ENCODE results near the gene THAP9.
"Not testable (repeated sequence)": the region's sequence is repeated elsewhere in the genome, so short reads cannot be mapped to it uniquely, and the experiment has no call there.

The THAP9 gene

DNA sequence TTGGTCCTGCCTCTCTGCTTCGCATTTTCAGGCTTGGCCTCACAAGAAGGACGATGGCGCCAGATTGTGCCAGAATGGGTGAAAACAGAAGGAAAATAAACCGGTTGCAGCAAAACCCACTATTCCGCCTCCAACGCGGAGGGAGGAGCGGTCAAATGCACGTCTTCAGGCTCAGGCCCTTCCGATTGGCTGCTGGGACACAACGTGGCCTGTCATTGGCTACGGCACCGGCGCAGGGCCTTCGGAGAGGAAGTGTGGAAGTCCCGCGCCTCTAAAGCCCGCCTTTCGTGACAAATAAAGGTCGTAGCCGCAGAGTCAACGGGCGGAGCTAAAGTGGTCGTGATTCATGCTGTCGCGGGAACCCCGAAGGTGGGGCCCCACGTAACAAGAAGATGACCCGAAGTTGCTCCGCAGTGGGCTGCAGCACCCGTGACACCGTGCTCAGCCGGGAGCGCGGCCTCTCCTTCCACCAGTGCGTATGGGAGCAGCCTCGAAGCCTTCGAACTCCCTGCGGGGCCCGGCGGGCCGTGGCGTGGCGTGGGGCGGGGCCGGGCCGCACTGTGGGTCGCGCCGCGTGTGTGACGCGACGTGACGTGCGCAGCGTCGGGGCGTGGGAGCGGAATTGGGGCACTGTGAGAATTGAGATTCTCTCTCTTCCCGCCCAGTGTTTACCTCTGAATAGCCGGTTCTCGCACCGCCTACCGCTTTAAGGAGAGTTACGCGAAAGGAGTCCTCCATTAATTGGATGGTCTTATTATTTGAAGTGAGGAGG lies at the start of gene THAP9:
Gene THAP9 (plus strand): TSS at position 325 of the 772 bp plus-strand sequence. CDS start 68 bp downstream, at position 393.
- DNase-seq (ENCODE audit: insufficient read length, low spot score) (peak; percentile 63), FAIRE-seq (peak; percentile 99)

GRCh38 chr4:82851318-82851717 lies 49.2 kb upstream of the THAP9 start:
- FAIRE-seq (no peak), DNase-seq (ENCODE audit: insufficient read length, low spot score) (no peak)

DNA sequence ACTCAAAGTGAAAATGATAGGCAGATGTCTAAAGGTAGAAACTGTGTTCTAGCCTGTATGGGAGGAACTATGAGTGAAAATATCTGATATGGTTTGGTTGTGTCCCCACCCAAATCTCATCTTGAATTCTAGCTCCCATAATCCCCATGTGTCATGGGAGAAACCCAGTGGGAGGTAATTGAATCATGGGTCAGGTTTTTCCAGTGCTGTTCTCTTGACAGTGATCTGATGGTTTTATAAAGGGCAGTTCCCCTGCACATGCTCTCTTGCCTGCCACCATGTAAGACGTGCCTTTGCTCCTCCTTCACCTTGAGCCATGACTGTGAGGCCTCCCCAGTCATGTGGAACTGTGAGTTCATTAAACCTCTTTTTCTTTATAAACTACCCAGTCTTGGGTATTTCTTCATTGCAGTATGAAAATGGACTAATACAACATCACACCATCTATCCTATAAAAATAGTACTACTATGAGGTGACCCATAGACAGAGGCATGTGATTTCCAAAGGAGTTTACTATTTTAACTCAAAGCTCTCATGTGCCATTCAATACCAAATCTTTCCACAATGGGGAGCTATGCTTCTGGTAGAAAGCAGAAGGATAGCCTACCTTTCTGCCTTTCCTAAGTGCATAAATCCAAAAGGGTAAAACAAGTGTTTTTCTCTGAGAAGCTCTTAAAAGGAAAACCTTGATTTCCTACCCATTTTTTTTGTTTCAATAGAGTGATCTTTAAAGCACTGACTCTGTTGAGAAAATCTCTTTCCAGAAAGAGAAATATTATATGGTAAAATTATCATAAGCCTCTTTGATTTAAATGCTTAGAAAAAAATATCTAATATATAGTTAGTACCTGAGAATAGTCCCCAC lies 48.4 kb upstream of the THAP9 start:
- DNase-seq (ENCODE audit: insufficient read length, low spot score) = no peak

GRCh38 chr4:82852751-82853285 lies 47.7 kb upstream of the THAP9 start:
- DNase-seq (ENCODE audit: insufficient read length, low spot score) (no peak), FAIRE-seq (peak; percentile 26)

More for the DNA sequence above, 48.4 kb upstream of the THAP9 start:
- no peak for FAIRE-seq

DNA sequence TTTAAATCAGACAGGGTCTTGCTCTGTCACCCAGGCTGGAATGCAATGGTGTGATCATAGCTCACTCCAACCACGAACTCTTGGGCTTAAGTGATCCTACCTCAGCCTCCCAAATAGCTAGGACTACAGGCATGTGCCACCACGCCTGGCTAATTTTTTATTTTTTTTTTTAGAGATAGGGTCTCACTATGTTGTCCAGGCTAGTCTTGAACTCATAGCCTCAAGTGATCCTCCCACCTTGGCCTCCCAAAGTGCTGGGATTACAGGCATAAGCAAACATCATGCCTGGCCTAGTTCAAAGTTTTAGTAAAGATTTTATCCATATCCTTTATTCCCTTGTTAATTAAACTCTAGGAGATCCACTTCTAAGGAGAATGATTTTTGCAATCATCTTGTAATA lies 40.0 kb upstream of the THAP9 start:
- not testable (repeated sequence) for FAIRE-seq

GRCh38 chr4:82861529-82861928 lies 39.0 kb upstream of the THAP9 start:
- DNase-seq (ENCODE audit: insufficient read length, low spot score) (no peak), FAIRE-seq (no peak)

More for the DNA sequence above, 40.0 kb upstream of the THAP9 start:
- DNase-seq (ENCODE audit: insufficient read length, low spot score) = not testable (repeated sequence)

GRCh38 chr4:82864336-82864979 lies 36.1 kb upstream of the THAP9 start:
- DNase-seq (ENCODE audit: insufficient read length, low spot score) (no peak), FAIRE-seq (peak; percentile 11)

DNA sequence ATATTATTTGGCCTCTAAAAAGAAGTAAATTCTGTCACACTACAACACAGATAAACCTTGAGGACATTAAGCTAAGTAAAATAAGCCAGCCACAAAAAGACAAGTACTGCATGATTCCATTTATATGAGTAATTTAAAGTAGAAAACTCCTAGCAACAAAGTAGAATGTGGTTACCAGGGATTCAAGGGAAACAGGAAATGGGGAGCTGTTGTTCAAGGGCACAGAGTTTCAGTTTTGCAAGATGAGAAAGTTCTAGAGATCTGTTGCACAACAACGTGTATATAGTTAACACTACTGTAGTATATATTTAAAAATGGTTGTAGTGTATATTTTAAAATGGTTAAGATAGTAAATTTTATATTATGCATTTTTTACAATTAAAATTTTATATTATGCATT lies 34.9 kb upstream of the THAP9 start:
- DNase-seq (ENCODE audit: insufficient read length, low spot score) (no peak), FAIRE-seq (peak; percentile 14)

- not testable (repeated sequence) for FAIRE-seq; DNase-seq (ENCODE audit: insufficient read length, low spot score)
Measured at GRCh38 chr4:82866033-82866432, 34.5 kb upstream of the THAP9 start.

DNA sequence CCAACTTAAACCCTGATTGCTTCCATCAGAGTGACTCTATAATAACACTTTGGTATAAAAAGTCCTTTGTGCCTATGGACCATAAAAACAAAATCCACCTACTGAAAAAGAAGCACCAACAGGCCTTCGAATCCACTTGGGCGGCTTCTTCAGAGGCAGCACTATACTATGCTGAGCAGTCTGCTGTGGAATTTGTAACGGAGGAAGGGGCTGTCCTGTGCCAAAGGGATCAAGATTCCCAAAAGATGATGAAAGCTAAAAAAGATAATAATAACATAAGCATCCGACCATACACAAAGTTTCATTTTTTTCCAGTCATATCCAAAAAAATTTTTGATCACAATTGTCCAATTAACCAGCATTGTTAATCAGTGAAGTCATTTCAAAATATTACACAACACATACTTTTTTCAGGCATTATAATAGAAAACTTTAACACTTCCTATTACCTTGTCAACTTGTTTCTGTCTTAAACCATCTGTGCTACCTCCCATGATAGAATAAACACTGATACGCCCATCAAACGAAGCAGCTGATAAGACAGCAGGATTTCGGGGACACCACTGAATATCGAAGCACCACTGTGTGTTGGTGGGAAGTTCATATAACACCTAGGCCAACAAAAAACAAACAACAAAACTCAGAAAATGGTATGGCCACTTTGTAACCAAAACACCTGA lies 33.7 kb upstream of the THAP9 start:
- FAIRE-seq = no peak
- DNase-seq (ENCODE audit: insufficient read length, low spot score) = no peak

DNA sequence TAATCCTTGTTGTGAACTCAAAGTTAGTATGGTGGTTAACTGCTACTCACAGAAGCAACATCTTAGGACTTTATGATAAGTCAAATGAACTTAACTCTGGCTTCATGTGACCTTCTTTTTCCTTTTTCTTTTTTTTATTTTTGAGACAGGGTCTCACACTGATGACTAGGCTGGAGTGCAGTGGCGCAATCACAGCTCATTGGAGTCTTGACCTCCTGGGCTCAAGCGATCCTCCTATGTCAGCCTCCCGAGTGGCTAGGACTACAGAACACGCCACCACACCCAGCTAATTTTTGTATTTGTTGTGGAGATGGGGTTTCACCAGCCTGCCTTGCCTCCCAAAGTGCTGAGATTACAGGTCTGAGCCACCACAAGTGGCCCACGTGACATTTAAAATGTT lies 32.0 kb upstream of the THAP9 start:
- DNase-seq (ENCODE audit: insufficient read length, low spot score) (no peak), FAIRE-seq (no peak)

DNA sequence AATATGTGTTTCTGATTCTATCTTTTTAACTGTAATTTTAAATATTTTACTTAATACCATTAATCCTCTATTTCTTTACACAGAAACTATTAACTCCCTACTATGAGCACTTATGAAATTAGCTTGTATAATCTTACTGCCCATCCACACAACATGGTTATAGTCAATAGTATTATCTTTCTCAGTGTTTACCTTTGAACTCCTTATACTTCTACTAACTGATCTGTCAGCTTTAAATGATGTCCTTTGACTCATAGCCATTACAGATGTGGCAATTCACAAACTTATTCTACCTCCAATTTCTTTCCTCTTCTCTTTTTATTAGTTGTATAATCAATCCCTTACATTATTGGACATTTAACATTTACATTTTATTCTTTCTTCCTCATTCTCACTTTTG lies 15.1 kb upstream of the THAP9 start:
- FAIRE-seq (no peak), DNase-seq (ENCODE audit: insufficient read length, low spot score) (no peak)

- peak; percentile 35 for FAIRE-seq
- DNase-seq (ENCODE audit: insufficient read length, low spot score) = no peak
Measured at GRCh38 chr4:82886147-82886942, 14.2 kb upstream of the THAP9 start.

- no peak for FAIRE-seq
- no peak for DNase-seq (ENCODE audit: insufficient read length, low spot score)
Measured at GRCh38 chr4:82889287-82889686, 11.2 kb upstream of the THAP9 start.

- FAIRE-seq = peak; percentile 49
- no peak for DNase-seq (ENCODE audit: insufficient read length, low spot score)
Measured at GRCh38 chr4:82890528-82890900, 10.0 kb upstream of the THAP9 start.

GRCh38 chr4:82890901-82891706 lies 9.4 kb upstream of the THAP9 start, which contains the start of gene SEC31A:
TSS of gene SEC31A (minus strand) at chr4:82891153. CDS start at chr4:82881936, 9,217 bp downstream.
- DNase-seq (ENCODE audit: insufficient read length, low spot score) = peak; percentile 53
- peak; percentile 77 for FAIRE-seq

GRCh38 chr4:82891707-82892466 lies 8.6 kb upstream of the THAP9 start:
- DNase-seq (ENCODE audit: insufficient read length, low spot score) (no peak), FAIRE-seq (peak; percentile 66)

DNA sequence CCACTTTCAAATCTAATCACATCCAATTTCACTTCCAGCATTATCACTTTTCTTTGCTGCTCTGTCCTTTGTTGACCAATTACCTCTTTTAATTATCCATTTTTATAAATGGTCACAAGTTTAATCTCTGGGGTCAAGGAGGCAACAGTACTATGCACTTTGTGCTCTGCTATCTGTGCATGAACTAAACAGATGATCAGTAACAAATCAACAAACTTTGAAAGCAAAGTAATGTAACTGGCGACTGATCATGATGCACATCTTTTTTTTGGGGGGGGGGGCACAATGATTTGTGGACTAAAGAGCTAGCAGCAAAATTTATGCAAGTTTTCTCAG lies 8.1 kb upstream of the THAP9 start:
- no peak for FAIRE-seq
- DNase-seq (ENCODE audit: insufficient read length, low spot score) = no peak
